Heart right ventricle (tissue), 16 donors: ENCODE data around the gene ASMTL. TPM values are rescaled to one million over a fixed set of nuclear protein-coding genes. Genes with fewer than 3 reads are reported as not detected.

Source experiments
- ATAC-seq, 8 donors: fragments of 200-7000 bp; cut with Tn5 transposase; one replicate each; pipeline ENCODE4 v1.9.1; 2020; ENCODE audit warnings: mild to moderate bottlenecking in 8 of 8, moderate library complexity in 8 of 8, moderate number of reproducible peaks in 1 of 8
- DNase-seq, 2 donors: peaks; one replicate each; pipeline ENCODE4 v3.0.0-alpha.2; 2020
- H3K27ac ChIP-seq, 10 donors: fragments of 200-600 bp; sonication (generic) in 2 of 10; one replicate each; pipeline versions ENCODE4 v1.5.0 to v1.8.0; 2020 to 2022; ENCODE audit warnings: mild to moderate bottlenecking in 3 of 10
- H3K27me3 ChIP-seq, 7 donors: fragments of 200-600 bp; one replicate each; pipeline ENCODE4 v1.8.0; 2021 to 2022; ENCODE audit warnings: mild to moderate bottlenecking in 2 of 7
- H3K36me3 ChIP-seq, 9 donors: fragments of 200-600 bp; sonication (generic) in 1 of 9; one replicate each; pipeline versions ENCODE4 v1.5.0 to v1.8.0; 2020 to 2022; ENCODE audit warnings: mild to moderate bottlenecking in 2 of 9
- H3K4me1 ChIP-seq, 9 donors: fragments of 200-600 bp; sonication (generic) in 1 of 9; one replicate each; pipeline versions ENCODE4 v1.5.0 to v1.8.0; 2020 to 2022; ENCODE audit warnings: mild to moderate bottlenecking in 4 of 9
- H3K4me3 ChIP-seq, 10 donors: fragments of 200-600 bp; sonication (generic) in 2 of 10; one replicate each; pipeline versions ENCODE4 v1.5.0 to v1.8.0; 2020 to 2022; ENCODE audit warnings: mild to moderate bottlenecking in 7 of 10, moderate library complexity in 2 of 10
- H3K9me3 ChIP-seq, 11 donors: fragments of 200-600 bp in 10 of 11; sonication (generic) in 2 of 11; one replicate each; pipeline versions ENCODE4 v1.5.0 to v1.8.0; 2013 to 2022; ENCODE audit warnings: mild to moderate bottlenecking in 2 of 11, control low read depth in 1 of 11, moderate library complexity in 1 of 11
- CTCF ChIP-seq, 9 donors: fragments of 200-600 bp; sonication (generic) in 2 of 9; IDR thresholded peaks; one replicate each; pipeline versions ENCODE4 v1.5.0 to v1.8.0; 2021 to 2022; ENCODE audit warnings: antibody characterized with exemption in 9 of 9, mild to moderate bottlenecking in 5 of 9, moderate library complexity in 1 of 9
- WGBS, 2 donors: extraction: QIAGEN DNeasy Blood & Tissue Kit; methylation state at CpG; one replicate each; pipeline ENCODE4 v1.1.7; 2013; ENCODE audit warnings: inconsistent platforms in 1 of 2; 5-methylcytosine and 5-hydroxymethylcytosine counted together
- intact Hi-C, 10 donors: fragments of 100-400 bp; cut with DNase I; formaldehyde crosslinking; loops; one replicate each; pipeline versions ENCODE4 v1.11.1 to v1.14.2; 2022
- polyA plus RNA-seq, 2 donors: library from polyadenylated mRNA; stranded (reverse); fragments of 200-250 nt; gene quantifications; one replicate each; pipeline ENCODE4 v1.2.3, GENCODE V29; 2013
- total RNA-seq, 10 donors: library from RNA; stranded (reverse); fragmentation: NEBNext Ultra II Directional in 3 of 10; extraction: Animal tissue kit (Norgen Biotek cat#: 25700) in 3 of 10; gene quantifications; one replicate each; pipeline versions ENCODE4 v1.2.1 to v1.2.4, GENCODE V29; 2021 to 2023
- donor health status: Arrhythmogenic right ventricular cardiomyopathy.
- donor health status: ischemic (EF 13 %, LVEDD 7.1; RV severe dilation, severe dysfunction).
- donor health status: healthy with polysubstance abuse.
- donor health status: DM: no; HTN: yes; CAD: no.
- donor health status: DM: no; HTN: no; CAD: no.
- donor health status: ischemic (EF 25% LVEDD 6.9; RV normal size, moderate dysfunction).
- donor health status: ischemic (EF 25% LVEDD 5.7; RV mildly dilated, moderate dysfunction).
- donor health status: healthy.
- donor health status: DM: yes; HTN: yes; CAD: no.
- donor health status: Ischemic cardiomyopathy.
- donor health status: ischemic (EF 35%, LVEDD 5.7; RV mildly dilated, moderate dysfunction).
- donor health status: nonischemic (EF 11% LVEDD 7.7; RV severe dilation, severe dysfunction).
- donor health status: DM: yes; HTN: yes; CAD: no.
- donor health status: PGD.
- donor health status: ischemic (EF 29% LVEDD 5.4; RV normal size, mild dysfunction).
- donor health status: nonischemic (EF 23%, LVEDD 6.1; RV moderate dilation, normal function).

ASMTL gene
- total and polyA plus RNA-seq, 12 donors = 16.6 to 50.6 (median 38.3) TPM

- no peak for TF ChIP-seq CTCF (IDR thresholded peaks at IDR 0.05)
- H3K36me3 ChIP-seq = peaks cover 0 to 69% (median 13%) of the 10 kb centered on the region in 9 donors
Observed at GRCh38 chrX:1358793-1359476, 93.8 kb downstream of the ASMTL start.

GRCh38 chrX:1357993-1358392 lies 94.7 kb downstream of the ASMTL start:
- DNase-seq = no peak
- WGBS, 2 donors = 93 to 99% methylated on average over 10 of the region's 10 CpGs
- TF ChIP-seq CTCF (IDR thresholded peaks at IDR 0.05) = no peak
- intact Hi-C loops = no loop called here
- H3K27me3 ChIP-seq = no peaks in the 10 kb centered on the region
- no peak overlapping the region for H3K27ac ChIP-seq
- no peak overlapping the region for H3K4me3 ChIP-seq
- ATAC-seq = no peak
- H3K4me1 ChIP-seq = peaks cover 0 to 5% (median 0%) of the 10 kb centered on the region in 9 donors
- H3K9me3 ChIP-seq = peaks cover 0 to 11% (median 9%) of the 10 kb centered on the region in 11 donors
- H3K36me3 ChIP-seq = peaks cover 0 to 60% (median 13%) of the 10 kb centered on the region in 9 donors

More at GRCh38 chrX:1358793-1359476, 93.8 kb downstream of the ASMTL start:
- Histone ChIP-seq H3K9me3 (peaks cover 0 to 11% (median 9%) of the 10 kb centered on the region in 11 donors), H3K27ac (no peak overlapping the region), H3K4me1 (peaks cover 0 to 5% (median 0%) of the 10 kb centered on the region in 9 donors), H3K4me3 (no peak overlapping the region), H3K27me3 (no peaks in the 10 kb centered on the region)
- ATAC-seq = no peak
- intact Hi-C loops = no loop called here
- WGBS, 2 donors = 86% methylated on average over 6 of the region's 6 CpGs
- no peak for DNase-seq

GRCh38 chrX:1355131-1356046 lies 97.3 kb downstream of the ASMTL start:
- peak overlapping the region in 1 of 10 donors; percentile 60 for H3K27ac ChIP-seq
- H3K4me1 ChIP-seq = peaks cover 0 to 5% (median 0%) of the 10 kb centered on the region in 9 donors
- no peak for TF ChIP-seq CTCF (IDR thresholded peaks at IDR 0.05)
- DNase-seq = no peak
- intact Hi-C loops = no loop called here
- 33 to 40% methylated on average over 11 of the region's 11 CpGs for WGBS, 2 donors
- H3K4me3 ChIP-seq = no peak overlapping the region
- no peaks in the 10 kb centered on the region for H3K27me3 ChIP-seq
- peaks cover 0 to 63% (median 13%) of the 10 kb centered on the region in 9 donors for H3K36me3 ChIP-seq
- ATAC-seq = peak in 7 of 8 donors; percentile 21 to 62 (median 40)
- peaks cover 0 to 11% (median 9%) of the 10 kb centered on the region in 11 donors for H3K9me3 ChIP-seq
